GM21367 (cell line): Measurements from ENCODE around the gene SGMS1.

Source experiments
- ATAC-seq: cut with Tn5 transposase; IDR thresholded peaks from one replicate; pipeline ENCODE4 v1.9.1; 2021; ENCODE audit not compliant: unreplicated experiment

Gene SGMS1

DNA sequence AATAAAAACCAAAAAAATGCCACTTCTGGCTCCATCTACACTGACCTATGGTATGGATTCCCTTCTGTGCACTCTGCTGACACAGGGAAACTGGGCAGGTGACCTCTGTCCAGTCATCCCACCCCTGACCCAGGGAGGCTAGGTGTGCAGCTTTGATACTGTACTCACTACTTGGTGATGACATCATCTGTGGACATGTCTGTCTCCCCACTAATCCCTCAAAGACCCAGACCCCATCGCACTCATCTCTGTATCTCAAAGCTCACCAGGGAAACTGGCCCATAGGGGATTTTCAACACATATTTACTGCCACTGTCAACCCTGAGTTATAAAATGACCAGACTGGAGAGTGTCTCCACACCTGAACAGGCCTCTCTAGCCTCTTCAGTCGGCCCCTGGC is 10.6 kb downstream of the SGMS1 start:
- no peak for ATAC-seq

DNA sequence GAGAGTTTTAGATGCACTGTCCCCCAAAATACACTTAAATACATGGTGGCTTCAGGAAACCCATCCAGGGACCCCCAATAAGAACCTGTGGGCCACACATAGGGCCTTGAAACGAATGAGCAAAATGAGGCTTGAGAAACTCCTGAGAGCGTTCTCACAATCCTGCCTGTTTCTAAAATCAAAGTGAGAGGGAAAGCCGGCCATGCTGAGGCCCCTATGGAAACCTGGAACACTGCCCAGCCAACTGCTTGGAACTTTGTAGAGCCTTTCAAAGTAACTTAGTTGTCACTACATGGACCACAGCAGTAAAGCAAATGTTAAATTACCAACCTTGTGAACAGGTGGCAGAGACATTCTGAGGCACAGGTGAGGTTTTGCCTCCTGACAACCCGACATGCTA is 13.4 kb downstream of the SGMS1 start:
- ATAC-seq: no peak

GRCh38 chr10:50607356-50607925 is 16.3 kb downstream of the SGMS1 start:
- ATAC-seq: no peak

- ATAC-seq: no peak
These were observed 17.8 kb downstream of the SGMS1 start for GRCh38 chr10:50605951-50606270.

- ATAC-seq: peak; percentile 72
These were observed 18.3 kb downstream of the SGMS1 start for GRCh38 chr10:50605269-50605950.

- no peak for ATAC-seq
These were observed 18.9 kb downstream of the SGMS1 start for GRCh38 chr10:50604809-50605208.

GRCh38 chr10:50604049-50604640 is 19.6 kb downstream of the SGMS1 start:
- ATAC-seq: peak; percentile 69

- no peak for ATAC-seq
These were observed 20.5 kb downstream of the SGMS1 start for GRCh38 chr10:50603151-50603850.

DNA sequence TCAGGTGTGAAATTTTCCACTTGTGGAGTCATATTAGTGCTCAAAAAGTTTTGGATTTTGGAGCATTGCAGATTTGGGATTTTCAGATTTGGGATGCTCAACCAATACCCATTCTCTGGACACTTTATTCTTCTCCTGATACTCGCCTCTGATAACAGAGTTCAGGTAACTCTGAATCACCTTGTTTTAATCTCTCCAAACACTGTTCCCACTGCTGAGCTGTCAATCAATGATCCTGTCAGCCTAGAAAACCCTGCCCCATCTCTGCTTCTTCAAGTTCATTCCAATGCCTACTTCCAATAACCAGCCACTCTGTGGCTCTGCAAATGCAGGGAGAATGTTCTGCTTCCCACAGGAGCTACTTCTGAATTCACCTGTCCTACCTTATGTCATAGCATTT is 21.8 kb downstream of the SGMS1 start:
- ATAC-seq: no peak

DNA sequence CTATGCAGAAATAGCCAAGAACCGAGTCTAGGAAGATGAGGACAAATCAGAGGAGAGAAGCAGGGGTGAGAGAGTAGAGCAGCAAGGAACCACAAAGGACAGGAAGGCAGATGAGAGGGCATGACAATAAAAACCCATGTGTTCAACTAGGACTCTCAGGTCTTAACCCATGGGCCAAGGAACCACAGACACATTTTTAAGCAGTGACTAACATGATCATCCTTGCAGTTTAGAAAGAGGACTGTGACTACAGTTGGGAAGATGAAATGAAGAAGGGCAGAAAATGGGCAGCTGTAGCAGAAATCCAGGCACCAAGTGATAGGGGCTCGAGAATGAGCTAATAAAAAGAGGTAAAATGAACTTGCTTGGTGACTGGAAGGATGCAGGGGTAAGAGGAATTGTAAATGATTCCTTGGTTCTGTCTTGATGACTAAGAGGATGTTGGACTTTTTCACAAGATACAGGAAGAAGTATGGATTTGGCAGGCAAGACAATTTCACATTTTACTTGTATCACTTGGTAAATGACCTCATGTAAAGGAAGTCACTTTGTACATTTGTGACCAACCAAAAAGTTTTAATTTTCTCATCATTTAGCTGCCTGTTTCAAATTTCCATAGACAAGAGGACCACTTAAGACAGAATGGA is 22.8 kb downstream of the SGMS1 start:
- no peak for ATAC-seq

GRCh38 chr10:50600286-50600685 is 23.5 kb downstream of the SGMS1 start:
- ATAC-seq: no peak

- ATAC-seq: no peak
These were observed 26.9 kb downstream of the SGMS1 start for GRCh38 chr10:50596897-50597296.

- ATAC-seq: no peak
These were observed 27.3 kb downstream of the SGMS1 start for GRCh38 chr10:50596456-50596855.

GRCh38 chr10:50595785-50596184 is 28.0 kb downstream of the SGMS1 start:
- ATAC-seq: no peak

- no peak for ATAC-seq
These were observed 30.0 kb downstream of the SGMS1 start for GRCh38 chr10:50593523-50594376.

GRCh38 chr10:50592961-50593418 is 30.8 kb downstream of the SGMS1 start:
- no peak for ATAC-seq

GRCh38 chr10:50590935-50591334 is 32.8 kb downstream of the SGMS1 start:
- no peak for ATAC-seq

- no peak for ATAC-seq
These were observed 37.0 kb downstream of the SGMS1 start for GRCh38 chr10:50586740-50587088.

GRCh38 chr10:50585921-50586739 is 37.6 kb downstream of the SGMS1 start:
- no peak for ATAC-seq
